Activated B cell treated with CpG ODN at 0.5 μM for 24 hours (primary cell): Measurements from ENCODE around the gene IRS2. TPM values are rescaled to one million over a fixed set of nuclear protein-coding genes. Genes with fewer than 3 reads are reported as not detected.

Experiments
- ATAC-seq: fragments of 200-7000 bp; cut with Tn5 transposase; one replicate; pipeline ENCODE4 v1.10.0; 2021; ENCODE audit warnings: low read depth, mild to moderate bottlenecking, moderate library complexity
- CTCF ChIA-PET: fragments of 350-600 bp; sonication (Branson Sonifier 250); formaldehyde crosslinking; loops from one replicate; lab custom pipeline; 2021; ENCODE audit warnings: antibody characterized with exemption; lab: Charles Lee
- POLR2A ChIA-PET: fragments of 350-600 bp; sonication (Branson Sonifier 250); formaldehyde crosslinking; loops from one replicate; lab custom pipeline; 2021; ENCODE audit warnings: antibody characterized with exemption; lab: Charles Lee
- DNase-seq: peaks from one replicate; pipeline ENCODE4 v3.0.0; 2022
- H3K27ac Mint-ChIP-seq: one replicate; pipeline ENCODE4 v1.8.0; 2020; ENCODE audit warnings: mixed read lengths
- H3K27me3 Mint-ChIP-seq: one replicate; pipeline ENCODE4 v1.8.0; 2021; ENCODE audit warnings: mixed read lengths
- H3K36me3 Mint-ChIP-seq: one replicate; pipeline ENCODE4 v1.8.0; 2021; ENCODE audit warnings: low read depth, mixed read lengths
- H3K4me1 Mint-ChIP-seq: one replicate; pipeline ENCODE4 v1.8.0; 2021; ENCODE audit warnings: mixed read lengths
- H3K4me3 Mint-ChIP-seq: one replicate; pipeline ENCODE4 v1.8.0; 2020; ENCODE audit warnings: mild to moderate bottlenecking, mixed read lengths
- H3K9me3 Mint-ChIP-seq: one replicate; pipeline ENCODE4 v1.8.0; 2020; ENCODE audit warnings: mixed read lengths
- CTCF ChIP-seq: fragments of 200-600 bp; IDR thresholded peaks from one replicate; pipeline ENCODE4 v1.8.0; 2022; ENCODE audit warnings: antibody characterized with exemption, mild to moderate bottlenecking
- intact Hi-C: fragments of 100-400 bp; cut with micrococcal nuclease; formaldehyde crosslinking; loops from one replicate; pipeline ENCODE4 v1.15.1; 2024
- total RNA-seq: library from RNA; stranded (reverse); gene quantifications from 2 replicates; pipeline ENCODE4 v1.2.3, GENCODE V29; 2022

The IRS2 gene
- total RNA-seq, 1 donor from 2014 or later, result 4.2 TPM

GRCh38 chr13:109725297-109725696 is 61.1 kb downstream of the IRS2 start:
- no peak for TF ChIP-seq CTCF
- POLR2A ChIA-PET, result no interaction called here
- H3K4me3 Mint-ChIP-seq, result no peak overlapping the region
- DNase-seq (no peak), ATAC-seq (no peak)
- peaks cover 9% of the 10 kb centered on the region for H3K27me3 Mint-ChIP-seq
- H3K36me3 Mint-ChIP-seq, result no peaks in the 10 kb centered on the region
- H3K4me1 Mint-ChIP-seq, result no peaks in the 10 kb centered on the region
- no peaks in the 10 kb centered on the region for H3K9me3 Mint-ChIP-seq
- no peak overlapping the region for H3K27ac Mint-ChIP-seq
- CTCF ChIA-PET, result no interaction called here
- intact Hi-C loops, result no loop called here

- ChIA-PET CTCF (no interaction called here), POLR2A (no interaction called here)
- DNase-seq (no peak), ATAC-seq (no peak)
- Mint-ChIP-seq H3K27me3 (peaks cover 15% of the 10 kb centered on the region), H3K4me3 (no peak overlapping the region), H3K9me3 (no peaks in the 10 kb centered on the region), H3K36me3 (no peaks in the 10 kb centered on the region), H3K27ac (no peak overlapping the region), H3K4me1 (no peaks in the 10 kb centered on the region)
- intact Hi-C loops, result no loop called here
- no peak for TF ChIP-seq CTCF
These were observed 61.8 kb downstream of the IRS2 start for GRCh38 chr13:109724603-109725002.

- no peak for TF ChIP-seq CTCF
- no peaks in the 10 kb centered on the region for H3K36me3 Mint-ChIP-seq
- intact Hi-C loops, result no loop called here
- CTCF ChIA-PET, result no interaction called here
- no peak for DNase-seq
- POLR2A ChIA-PET, result no interaction called here
- no peak overlapping the region for H3K27ac Mint-ChIP-seq
- ATAC-seq, result no peak
- no peaks in the 10 kb centered on the region for H3K4me1 Mint-ChIP-seq
- peaks cover 8% of the 10 kb centered on the region for H3K27me3 Mint-ChIP-seq
- H3K9me3 Mint-ChIP-seq, result no peaks in the 10 kb centered on the region
- no peak overlapping the region for H3K4me3 Mint-ChIP-seq
These were observed 63.3 kb downstream of the IRS2 start for GRCh38 chr13:109723046-109723445.

GRCh38 chr13:109722068-109722467 is 64.3 kb downstream of the IRS2 start:
- no peaks in the 10 kb centered on the region for H3K4me1 Mint-ChIP-seq
- H3K36me3 Mint-ChIP-seq, result no peaks in the 10 kb centered on the region
- intact Hi-C loops, result no loop called here
- DNase-seq (no peak), ATAC-seq (no peak)
- peaks cover 8% of the 10 kb centered on the region for H3K27me3 Mint-ChIP-seq
- no peak overlapping the region for H3K27ac Mint-ChIP-seq
- H3K9me3 Mint-ChIP-seq, result no peaks in the 10 kb centered on the region
- no peak for TF ChIP-seq CTCF
- ChIA-PET CTCF (no interaction called here), POLR2A (no interaction called here)
- no peak overlapping the region for H3K4me3 Mint-ChIP-seq

GRCh38 chr13:109720758-109721184 is 65.6 kb downstream of the IRS2 start:
- Mint-ChIP-seq H3K27me3 (peaks cover 8% of the 10 kb centered on the region), H3K4me3 (no peak overlapping the region), H3K4me1 (no peaks in the 10 kb centered on the region), H3K9me3 (no peaks in the 10 kb centered on the region), H3K27ac (no peak overlapping the region), H3K36me3 (no peaks in the 10 kb centered on the region)
- ChIA-PET CTCF (no interaction called here), POLR2A (no interaction called here)
- DNase-seq, result no peak
- no peak for TF ChIP-seq CTCF
- no peak for ATAC-seq
- intact Hi-C loops, result no loop called here
